Mucosa of rectum (tissue), 2 donors: Measurements from ENCODE around the gene TBXAS1.

Source experiments
- H3K27ac ChIP-seq, 2 donors: one replicate each; pipeline ENCODE4 v1.7.0; 2013; ENCODE audit warnings: inconsistent platforms in 2 of 2, low read depth in 2 of 2, low read length in 2 of 2
- H3K27me3 ChIP-seq, 2 donors: one replicate each; pipeline ENCODE4 v1.7.0; 2013; ENCODE audit warnings: low read length in 2 of 2; ENCODE audit not compliant: control insufficient read depth in 2 of 2, insufficient read depth in 2 of 2
- H3K36me3 ChIP-seq, 2 donors: one replicate each; pipeline ENCODE4 v1.7.0; 2013; ENCODE audit warnings: low read length in 2 of 2; ENCODE audit not compliant: control insufficient read depth in 2 of 2, insufficient read depth in 2 of 2
- H3K4me1 ChIP-seq, 2 donors: one replicate each; pipeline ENCODE4 v1.7.0; 2013; ENCODE audit warnings: low read length in 2 of 2, mild to moderate bottlenecking in 1 of 2; ENCODE audit not compliant: control insufficient read depth in 2 of 2, insufficient read depth in 2 of 2
- H3K4me3 ChIP-seq, 2 donors: one replicate each; pipeline ENCODE4 v1.7.0; 2013; ENCODE audit warnings: low read length in 2 of 2
- H3K9ac ChIP-seq, 2 donors: one replicate each; pipeline ENCODE4 v1.7.0; 2013; ENCODE audit warnings: low read length in 2 of 2, low read depth in 1 of 2, mild to moderate bottlenecking in 1 of 2
- H3K9me3 ChIP-seq, 2 donors: one replicate each; pipeline ENCODE4 v1.7.0; 2013; ENCODE audit warnings: low read length in 2 of 2; ENCODE audit not compliant: control insufficient read depth in 2 of 2
- donor health status: healthy.
- donor health status: Normal muscosa, but diverticular disease.

Gene TBXAS1

DNA sequence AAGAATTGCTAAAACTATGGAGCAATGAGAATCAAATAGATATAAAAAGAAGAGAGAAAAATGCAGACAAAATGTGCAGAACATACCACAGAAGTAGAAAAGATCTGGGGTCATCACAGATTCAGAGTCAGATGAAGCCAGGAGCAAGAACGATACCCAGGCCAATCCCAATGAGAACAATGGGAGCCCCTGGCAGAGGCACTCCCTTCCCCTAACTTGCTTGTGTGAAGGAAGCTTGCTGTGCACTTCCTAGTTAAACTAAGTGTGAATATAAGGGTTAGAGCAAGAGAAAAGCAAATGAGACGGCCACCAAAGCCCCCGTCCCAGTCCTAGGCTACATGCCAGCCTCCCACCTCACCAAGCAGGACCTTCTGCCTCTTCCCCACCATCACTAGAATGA is 221.0 kb downstream of the TBXAS1 start:
- no peak overlapping the region for H3K4me3 ChIP-seq
- no peaks in the 10 kb centered on the region for H3K27me3 ChIP-seq
- H3K36me3 ChIP-seq: peaks cover 16 to 25% of the 10 kb centered on the region in 2 donors
- H3K9me3 ChIP-seq: no peaks in the 10 kb centered on the region
- H3K4me1 ChIP-seq: peaks cover 27 to 29% of the 10 kb centered on the region in 2 donors
- H3K9ac ChIP-seq: no peak overlapping the region
- H3K27ac ChIP-seq: peak overlapping the region; percentile 62 to 74

DNA sequence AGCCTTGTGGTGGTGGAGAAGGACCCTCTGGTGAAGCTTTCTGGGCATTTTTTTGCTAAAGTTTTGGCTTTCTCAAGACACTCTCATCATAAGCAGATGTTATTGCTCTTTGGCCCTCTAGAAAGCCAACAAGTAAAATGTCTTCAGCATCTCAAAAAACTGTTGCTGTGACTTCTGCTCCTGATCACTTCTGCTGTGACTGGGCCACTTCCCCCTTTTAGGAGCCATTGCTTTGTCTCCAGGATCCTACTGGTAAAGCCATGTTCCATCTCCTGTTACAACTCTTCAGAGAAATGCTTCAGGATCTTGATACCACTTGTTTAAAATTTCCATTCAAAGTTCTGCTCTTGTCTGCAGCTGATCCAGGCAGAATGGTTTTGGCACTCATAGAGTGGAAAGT is 222.8 kb downstream of the TBXAS1 start:
- peaks cover 3 to 23% of the 10 kb centered on the region in 2 donors for H3K36me3 ChIP-seq
- no peaks in the 10 kb centered on the region for H3K9me3 ChIP-seq
- H3K4me3 ChIP-seq: no peak overlapping the region
- no peak overlapping the region for H3K27ac ChIP-seq
- H3K4me1 ChIP-seq: peaks cover 22 to 23% of the 10 kb centered on the region in 2 donors
- no peak overlapping the region for H3K9ac ChIP-seq
- no peaks in the 10 kb centered on the region for H3K27me3 ChIP-seq

GRCh38 chr7:140053812-140054539 is 224.9 kb downstream of the TBXAS1 start:
- Histone ChIP-seq H3K27ac (no peak overlapping the region), H3K4me3 (no peak overlapping the region), H3K36me3 (peaks cover 7 to 27% of the 10 kb centered on the region in 2 donors), H3K27me3 (no peaks in the 10 kb centered on the region), H3K4me1 (peaks cover 14 to 20% of the 10 kb centered on the region in 2 donors), H3K9me3 (no peaks in the 10 kb centered on the region), H3K9ac (no peak overlapping the region)

DNA sequence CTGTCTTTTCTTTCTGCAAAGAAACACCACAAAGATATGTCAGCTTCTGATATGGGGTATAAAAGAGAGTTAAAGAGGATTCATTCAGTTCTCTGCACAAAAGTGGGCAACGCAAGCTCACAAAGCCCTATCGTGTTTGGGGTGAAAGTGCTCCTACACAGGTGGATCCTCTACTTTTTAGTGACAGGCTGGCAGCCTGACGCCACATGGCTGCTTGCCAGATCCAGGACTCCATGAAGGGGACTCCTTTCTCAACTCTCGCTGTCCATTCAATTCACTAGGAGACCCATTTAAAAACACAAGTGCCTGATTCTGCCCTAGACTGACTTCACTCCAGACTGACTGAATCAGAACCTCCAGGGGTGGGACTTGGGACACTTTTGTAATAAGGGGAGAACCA is 225.7 kb downstream of the TBXAS1 start:
- Histone ChIP-seq H3K27me3 (no peaks in the 10 kb centered on the region), H3K36me3 (peaks cover 7 to 27% of the 10 kb centered on the region in 2 donors), H3K4me3 (no peak overlapping the region), H3K9me3 (no peaks in the 10 kb centered on the region), H3K9ac (no peak overlapping the region), H3K4me1 (peaks cover 16 to 23% of the 10 kb centered on the region in 2 donors), H3K27ac (no peak overlapping the region)

DNA sequence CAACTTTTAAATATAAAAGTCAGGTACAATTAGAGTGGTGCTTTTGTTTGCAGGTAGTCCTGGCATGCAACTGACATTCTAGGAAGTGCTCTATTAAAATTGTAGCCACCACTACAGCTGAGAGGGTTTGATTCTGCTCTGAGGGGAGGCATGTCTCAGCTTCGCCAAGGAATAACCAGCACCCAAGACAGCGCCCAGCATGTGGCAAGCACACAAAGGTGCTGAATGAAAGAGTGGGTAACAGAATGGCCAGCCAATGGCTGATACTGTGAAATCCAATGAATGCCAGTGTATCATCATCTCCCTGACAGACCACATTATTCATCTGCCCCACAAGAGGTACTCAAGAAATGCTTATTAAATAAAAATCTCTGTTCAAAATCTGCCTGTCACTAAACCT is 226.8 kb downstream of the TBXAS1 start:
- no peak overlapping the region for H3K27ac ChIP-seq
- H3K27me3 ChIP-seq: no peaks in the 10 kb centered on the region
- H3K4me1 ChIP-seq: peaks cover 18 to 25% of the 10 kb centered on the region in 2 donors
- H3K36me3 ChIP-seq: peaks cover 7 to 27% of the 10 kb centered on the region in 2 donors
- no peak overlapping the region for H3K9ac ChIP-seq
- no peaks in the 10 kb centered on the region for H3K9me3 ChIP-seq
- no peak overlapping the region for H3K4me3 ChIP-seq

- H3K27ac ChIP-seq: no peak overlapping the region
- H3K4me1 ChIP-seq: peaks cover 24 to 33% of the 10 kb centered on the region in 2 donors
- no peaks in the 10 kb centered on the region for H3K9me3 ChIP-seq
- no peak overlapping the region for H3K9ac ChIP-seq
- no peaks in the 10 kb centered on the region for H3K27me3 ChIP-seq
- H3K36me3 ChIP-seq: peaks cover 7 to 27% of the 10 kb centered on the region in 2 donors
- H3K4me3 ChIP-seq: no peak overlapping the region
Measured at GRCh38 chr7:140056431-140057142, 227.5 kb downstream of the TBXAS1 start.

DNA sequence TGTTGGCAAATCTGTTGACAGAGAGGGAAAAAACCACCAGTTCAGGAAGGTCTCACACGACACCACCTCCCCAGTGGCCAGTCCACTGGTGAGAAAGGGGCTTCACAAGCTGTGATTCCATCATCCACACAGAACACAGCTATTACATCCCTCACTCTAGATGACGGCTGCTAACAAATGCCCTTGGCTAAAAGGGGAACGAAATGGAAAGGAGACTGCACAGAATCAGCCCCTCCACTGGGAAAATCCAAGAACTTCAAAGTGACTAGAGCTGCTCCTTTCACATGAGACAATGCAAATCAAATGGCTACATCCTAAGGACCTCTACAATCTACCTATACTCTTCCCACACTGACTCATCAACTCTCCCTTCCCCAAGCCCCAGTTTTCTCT is 228.1 kb downstream of the TBXAS1 start:
- H3K4me3 ChIP-seq: no peak overlapping the region
- peaks cover 25 to 34% of the 10 kb centered on the region in 2 donors for H3K4me1 ChIP-seq
- no peak overlapping the region for H3K9ac ChIP-seq
- no peak overlapping the region for H3K27ac ChIP-seq
- H3K27me3 ChIP-seq: no peaks in the 10 kb centered on the region
- peaks cover 7 to 23% of the 10 kb centered on the region in 2 donors for H3K36me3 ChIP-seq
- no peaks in the 10 kb centered on the region for H3K9me3 ChIP-seq

GRCh38 chr7:140058517-140058916 is 229.5 kb downstream of the TBXAS1 start:
- H3K27ac ChIP-seq: no peak overlapping the region
- no peak overlapping the region for H3K9ac ChIP-seq
- peaks cover 4 to 23% of the 10 kb centered on the region in 2 donors for H3K36me3 ChIP-seq
- no peak overlapping the region for H3K4me3 ChIP-seq
- peaks cover 30 to 37% of the 10 kb centered on the region in 2 donors for H3K4me1 ChIP-seq
- no peaks in the 10 kb centered on the region for H3K27me3 ChIP-seq
- no peaks in the 10 kb centered on the region for H3K9me3 ChIP-seq

- H3K27ac ChIP-seq: peak overlapping the region; percentile 75 to 82
- H3K9ac ChIP-seq: peak overlapping the region; percentile 9 to 38
- H3K27me3 ChIP-seq: no peaks in the 10 kb centered on the region
- no peaks in the 10 kb centered on the region for H3K9me3 ChIP-seq
- H3K4me3 ChIP-seq: peak overlapping the region; percentile 38 to 85
- peaks cover 28 to 37% of the 10 kb centered on the region in 2 donors for H3K4me1 ChIP-seq
- peaks cover 4 to 23% of the 10 kb centered on the region in 2 donors for H3K36me3 ChIP-seq
Measured at GRCh38 chr7:140059273-140060242, 230.5 kb downstream of the TBXAS1 start.
